Lower lobe of right lung (tissue), 2 donors: ENCODE measurements around the gene PARD6G. TPM values are rescaled to one million over a fixed set of nuclear protein-coding genes. Genes with fewer than 3 reads are reported as not detected.
A peak's percentile ranks its signal among the peaks of the same experiment; 100 is the strongest.

Experiments
- ATAC-seq, 2 donors: fragments of 200-7000 bp; cut with Tn5 transposase; one replicate each; pipeline ENCODE4 v1.9.1; 2020 to 2022; ENCODE audit warnings: mild to moderate bottlenecking in 2 of 2, moderate library complexity in 2 of 2
- DNase-seq: peaks from one replicate; pipeline ENCODE4 v3.0.0-alpha.2; 2020
- H3K27ac ChIP-seq: fragments of 200-600 bp; one replicate; pipeline ENCODE4 v1.8.0; 2022
- H3K27me3 ChIP-seq: fragments of 200-600 bp; one replicate; pipeline ENCODE4 v1.8.0; 2022; ENCODE audit warnings: low read depth
- H3K36me3 ChIP-seq: fragments of 200-600 bp; one replicate; pipeline ENCODE4 v1.8.0; 2022; ENCODE audit warnings: mild to moderate bottlenecking
- H3K4me1 ChIP-seq: fragments of 200-600 bp; one replicate; pipeline ENCODE4 v1.8.0; 2022
- H3K4me3 ChIP-seq: fragments of 200-600 bp; one replicate; pipeline ENCODE4 v1.8.0; 2022; ENCODE audit warnings: mild to moderate bottlenecking
- H3K9me3 ChIP-seq: fragments of 200-600 bp; one replicate; pipeline ENCODE4 v1.8.0; 2022
- CTCF ChIP-seq: fragments of 200-600 bp; IDR thresholded peaks from one replicate; pipeline ENCODE4 v1.8.0; 2022; ENCODE audit warnings: antibody characterized with exemption, mild to moderate bottlenecking
- intact Hi-C: fragments of 100-400 bp; cut with DNase I; formaldehyde crosslinking; loops from one replicate; pipeline ENCODE4 v1.11.0; 2022
- total RNA-seq: library from RNA; stranded (reverse); fragmentation: NEBNext Ultra II Directional; extraction: Animal tissue kit (Norgen Biotek cat#: 25700); gene quantifications from one replicate; pipeline ENCODE4 v1.2.1, GENCODE V29; 2021
- donor health status: DM: no; HTN: yes; CAD: no; lungs with severe emphysema.

PARD6G gene
- total RNA-seq, 1 donor from 2014 or later = 7.3 TPM

- Histone ChIP-seq H3K9me3 (no peaks in the 10 kb centered on the region), H3K27ac (no peak overlapping the region), H3K4me3 (no peak overlapping the region), H3K4me1 (no peaks in the 10 kb centered on the region), H3K27me3 (no peaks in the 10 kb centered on the region), H3K36me3 (no peaks in the 10 kb centered on the region)
- ATAC-seq (no peak), DNase-seq (no peak)
- intact Hi-C loops = no loop called here
- no peak for TF ChIP-seq CTCF
These were observed 63.0 kb downstream of the PARD6G start for GRCh38 chr18:80184243-80184772.

GRCh38 chr18:80183273-80184050 is 63.9 kb downstream of the PARD6G start:
- Histone ChIP-seq H3K36me3 (no peaks in the 10 kb centered on the region), H3K27me3 (no peaks in the 10 kb centered on the region), H3K4me1 (no peaks in the 10 kb centered on the region), H3K4me3 (no peak overlapping the region), H3K9me3 (no peaks in the 10 kb centered on the region), H3K27ac (no peak overlapping the region)
- TF ChIP-seq CTCF = no peak
- no peak for DNase-seq
- intact Hi-C loops = no loop called here
- ATAC-seq = no peak

- ATAC-seq = no peak
- Histone ChIP-seq H3K4me3 (no peak overlapping the region), H3K36me3 (no peaks in the 10 kb centered on the region), H3K9me3 (no peaks in the 10 kb centered on the region), H3K4me1 (no peaks in the 10 kb centered on the region), H3K27me3 (no peaks in the 10 kb centered on the region), H3K27ac (no peak overlapping the region)
- no peak for DNase-seq
- no peak for TF ChIP-seq CTCF
- intact Hi-C loops = no loop called here
These were observed 64.5 kb downstream of the PARD6G start for GRCh38 chr18:80182855-80183254.

GRCh38 chr18:80181642-80182461 is 65.5 kb downstream of the PARD6G start:
- no peaks in the 10 kb centered on the region for H3K9me3 ChIP-seq
- no peak for TF ChIP-seq CTCF
- no peak overlapping the region for H3K27ac ChIP-seq
- DNase-seq = no peak
- H3K36me3 ChIP-seq = no peaks in the 10 kb centered on the region
- intact Hi-C loops = no loop called here
- H3K4me3 ChIP-seq = no peak overlapping the region
- ATAC-seq = no peak
- no peaks in the 10 kb centered on the region for H3K27me3 ChIP-seq
- no peaks in the 10 kb centered on the region for H3K4me1 ChIP-seq

- Histone ChIP-seq H3K9me3 (no peaks in the 10 kb centered on the region), H3K27ac (no peak overlapping the region), H3K4me1 (no peaks in the 10 kb centered on the region), H3K27me3 (no peaks in the 10 kb centered on the region), H3K4me3 (no peak overlapping the region), H3K36me3 (no peaks in the 10 kb centered on the region)
- DNase-seq = no peak
- TF ChIP-seq CTCF = no peak
- intact Hi-C loops = no loop called here
- ATAC-seq = peak in 1 of 2 donors; percentile 13
These were observed 66.3 kb downstream of the PARD6G start for GRCh38 chr18:80180778-80181564.
